ENCODE measurements around the gene CUL4A.
"Not testable (repeated sequence)": the region's sequence is repeated elsewhere in the genome, so short reads cannot be mapped to it uniquely, and the experiment has no call there.

The CUL4A gene

DNA sequence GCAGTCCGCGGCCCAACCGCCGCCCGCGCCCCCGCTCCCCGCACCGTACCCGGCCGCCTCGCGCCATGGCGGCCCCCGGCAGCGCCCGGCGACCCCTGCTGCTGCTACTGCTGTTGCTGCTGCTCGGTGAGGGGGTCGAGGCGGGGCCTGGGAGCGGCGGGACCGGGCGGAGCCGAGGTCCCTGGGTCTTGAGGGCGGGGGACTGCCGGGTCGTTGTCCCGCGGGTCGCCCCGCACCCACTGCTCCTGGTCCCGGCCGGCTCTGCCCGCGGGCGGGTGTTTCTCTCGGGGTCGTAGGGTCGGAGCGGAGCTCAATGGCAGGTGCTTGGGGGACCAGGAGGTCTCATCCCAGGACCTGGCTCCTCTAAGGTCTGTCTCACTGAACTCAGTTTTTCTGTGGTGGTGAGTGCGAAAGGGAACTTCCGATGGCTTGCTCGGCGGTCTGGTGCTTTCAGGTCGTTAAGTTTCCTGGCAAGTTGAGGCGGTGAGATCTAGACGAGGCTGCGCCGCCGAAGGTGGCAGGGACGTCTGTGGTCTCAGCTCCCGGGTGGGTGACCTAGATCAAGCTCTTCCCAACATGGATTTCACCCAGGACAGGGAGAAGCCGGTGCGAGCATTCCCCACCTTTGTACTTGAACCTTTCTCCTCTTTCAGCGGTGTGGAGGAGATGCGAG is 88.1 kb downstream of the CUL4A start:
- no peak for DNase-seq

DNA sequence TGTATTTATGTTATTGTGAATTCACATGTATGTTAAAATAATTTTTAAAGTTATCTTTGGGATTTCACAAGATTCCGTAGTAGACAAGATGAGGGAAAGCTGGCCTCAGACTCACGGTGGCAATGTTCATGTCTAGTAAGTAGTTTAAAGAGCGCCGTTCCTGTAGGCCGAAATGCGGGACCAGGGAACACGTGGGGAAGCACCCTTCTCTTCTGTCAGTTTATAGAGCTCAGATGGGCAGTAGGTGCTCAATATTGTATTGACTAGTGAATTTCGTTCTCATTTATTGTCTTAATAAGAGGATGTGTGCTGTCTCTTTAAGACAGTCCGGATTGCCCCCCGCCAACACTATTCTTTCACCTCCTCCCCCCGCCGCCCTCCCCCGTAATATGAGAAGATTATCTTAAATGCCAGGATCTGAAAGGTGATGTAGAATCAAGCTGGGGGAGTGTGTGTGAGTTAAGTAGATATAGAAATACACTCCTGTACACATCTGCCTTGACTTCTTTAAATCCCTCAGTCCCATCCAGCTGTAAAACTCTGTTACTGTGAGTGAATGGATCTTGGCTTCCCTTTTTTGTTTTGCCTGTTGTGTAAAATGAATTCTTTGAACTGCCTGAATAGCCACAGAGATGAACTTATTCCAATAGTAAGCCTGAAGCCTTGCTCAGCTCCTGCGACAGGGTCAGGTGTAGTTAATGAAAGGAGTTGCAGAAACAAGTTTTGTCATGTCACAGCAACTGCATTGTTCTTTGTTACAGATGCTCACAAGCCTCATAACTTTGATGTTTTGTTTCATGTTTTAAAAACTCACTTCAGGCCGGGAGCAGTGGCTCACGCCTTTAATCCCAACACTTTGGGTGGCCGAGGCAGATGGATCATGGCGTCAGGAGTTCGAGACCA is 88.9 kb downstream of the CUL4A start:
- DNase-seq, result no peak

DNA sequence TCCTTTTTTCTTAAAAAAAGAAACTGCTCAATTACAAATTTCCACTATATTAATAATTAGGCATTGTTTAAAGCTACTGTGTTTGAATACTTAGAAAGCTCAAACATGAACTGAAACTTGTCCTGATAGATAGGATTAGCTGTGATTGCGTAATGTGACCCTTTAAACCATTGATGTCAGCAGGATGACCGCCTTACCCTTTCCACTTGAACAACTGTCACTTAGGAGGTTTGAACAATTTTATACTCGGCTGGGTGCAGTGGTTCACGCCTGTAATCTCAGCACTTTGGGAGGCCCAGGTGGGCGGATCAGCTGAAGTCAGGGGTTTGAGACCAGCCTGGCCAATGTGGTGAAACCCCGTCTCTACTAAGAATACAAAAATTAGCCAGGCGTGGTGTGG is 90.5 kb downstream of the CUL4A start:
- DNase-seq, result no peak

DNA sequence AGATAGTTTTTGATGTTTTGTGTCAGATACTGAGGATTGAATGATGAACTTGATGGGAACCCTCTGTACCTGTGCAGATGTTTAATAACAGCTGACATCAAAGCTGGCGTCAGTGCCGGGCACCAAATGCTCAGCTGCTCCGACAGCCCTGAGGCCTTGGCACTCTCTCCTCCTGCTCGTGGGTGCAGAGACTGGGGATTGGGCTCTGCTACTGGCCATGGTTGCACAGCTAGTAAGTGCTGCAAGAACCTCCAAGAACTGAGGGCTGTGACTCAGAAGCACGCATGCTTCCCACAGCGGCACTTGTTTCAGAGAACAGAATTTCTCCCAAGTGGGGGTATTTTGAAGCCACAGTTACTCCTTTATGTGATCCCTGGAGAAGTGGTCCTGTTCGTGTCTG is 93.6 kb downstream of the CUL4A start:
- no peak for DNase-seq

DNA sequence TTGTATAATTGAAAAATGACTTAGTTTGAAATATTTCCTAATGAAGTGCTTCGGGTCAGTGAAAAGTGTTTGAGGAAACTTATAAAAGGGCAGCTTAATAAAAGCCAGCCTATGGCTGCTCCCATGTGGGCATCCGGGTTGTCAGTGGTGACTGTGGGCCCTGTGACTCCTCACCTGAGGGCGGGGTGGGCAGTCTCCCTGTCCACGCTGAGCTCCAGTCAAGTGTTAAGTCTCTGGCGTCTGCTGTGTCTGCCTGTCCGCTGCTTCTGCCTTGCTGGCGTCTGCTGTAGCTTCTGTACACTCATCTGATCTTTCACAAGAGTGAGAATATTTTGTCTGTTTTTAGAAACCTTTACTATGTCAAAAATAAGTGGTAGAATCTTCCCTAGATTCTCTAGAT is 94.7 kb downstream of the CUL4A start:
- DNase-seq, result no peak

DNA sequence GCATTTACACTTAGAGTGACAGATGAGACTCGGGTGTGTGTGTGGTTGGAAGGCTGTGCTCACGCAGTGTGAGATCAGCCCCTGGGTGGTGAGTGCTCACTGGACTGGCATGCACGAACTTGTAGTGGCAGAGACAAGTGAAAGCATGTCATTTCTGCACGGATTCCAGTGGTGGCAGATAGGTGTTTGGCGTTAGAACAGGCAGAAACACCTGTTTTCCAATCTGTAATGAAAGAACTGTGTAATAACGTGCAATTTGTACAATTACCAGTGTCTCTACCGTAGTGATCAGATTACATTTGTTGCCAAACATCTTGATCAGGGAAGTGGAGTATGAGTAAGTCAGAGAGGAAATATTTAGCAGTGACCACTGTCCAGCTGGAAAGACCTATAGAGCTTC is 95.8 kb downstream of the CUL4A start:
- no peak for DNase-seq

DNA sequence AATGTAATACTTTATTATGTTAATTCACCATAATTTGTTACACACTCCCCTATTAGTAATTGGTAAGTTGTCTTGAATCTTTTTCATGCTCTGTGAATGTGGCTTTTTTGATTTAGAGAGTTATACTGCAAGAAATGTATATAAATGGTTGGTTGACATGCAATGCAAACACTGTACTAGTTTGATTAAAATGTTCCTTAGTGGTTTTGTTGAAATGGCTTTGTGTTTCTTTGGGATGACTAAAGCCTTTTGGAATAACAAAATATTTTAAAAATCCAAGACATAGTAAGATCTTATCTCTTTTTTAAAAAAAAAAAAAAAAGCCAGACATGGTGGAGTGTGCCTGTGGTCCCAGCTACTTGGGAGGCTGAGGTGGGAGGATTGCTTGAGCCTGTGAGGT is 98.1 kb downstream of the CUL4A start:
- DNase-seq, result no peak

DNA sequence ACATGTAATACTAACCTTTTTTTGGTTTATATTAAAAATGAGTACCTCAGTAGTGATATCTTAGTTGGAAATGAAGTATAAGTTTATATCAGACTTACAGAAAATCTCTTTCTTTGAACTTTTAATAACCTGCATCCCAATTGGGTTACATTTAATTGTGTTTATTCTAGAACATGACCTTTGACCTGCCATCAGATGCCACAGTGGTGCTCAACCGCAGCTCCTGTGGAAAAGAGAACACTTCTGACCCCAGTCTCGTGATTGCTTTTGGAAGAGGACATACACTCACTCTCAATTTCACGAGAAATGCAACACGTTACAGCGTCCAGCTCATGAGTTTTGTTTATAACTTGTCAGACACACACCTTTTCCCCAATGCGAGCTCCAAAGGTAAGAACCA is 100.1 kb downstream of the CUL4A start:
- DNase-seq, result no peak

DNA sequence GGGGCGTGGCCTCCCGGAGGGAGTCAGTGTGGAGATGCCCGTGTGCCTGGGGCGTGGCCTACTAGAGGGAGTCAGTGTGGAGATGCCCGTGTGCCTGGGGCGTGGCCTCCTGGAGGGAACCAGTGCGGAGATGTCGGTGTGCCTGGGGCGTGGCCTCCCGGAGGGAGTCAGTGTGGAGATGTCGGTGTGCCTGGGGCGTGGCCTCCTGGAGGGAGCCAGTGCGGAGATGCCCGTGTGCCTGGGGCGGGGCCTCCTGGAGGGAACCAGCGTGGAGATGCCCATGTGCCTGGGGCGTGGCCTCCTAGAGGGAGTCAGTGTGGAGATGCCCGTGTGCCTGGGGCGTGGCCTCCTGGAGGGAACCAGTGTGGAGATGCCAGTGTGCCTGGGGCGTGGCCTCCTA is 104.7 kb downstream of the CUL4A start:
- DNase-seq, result not testable (repeated sequence)

DNA sequence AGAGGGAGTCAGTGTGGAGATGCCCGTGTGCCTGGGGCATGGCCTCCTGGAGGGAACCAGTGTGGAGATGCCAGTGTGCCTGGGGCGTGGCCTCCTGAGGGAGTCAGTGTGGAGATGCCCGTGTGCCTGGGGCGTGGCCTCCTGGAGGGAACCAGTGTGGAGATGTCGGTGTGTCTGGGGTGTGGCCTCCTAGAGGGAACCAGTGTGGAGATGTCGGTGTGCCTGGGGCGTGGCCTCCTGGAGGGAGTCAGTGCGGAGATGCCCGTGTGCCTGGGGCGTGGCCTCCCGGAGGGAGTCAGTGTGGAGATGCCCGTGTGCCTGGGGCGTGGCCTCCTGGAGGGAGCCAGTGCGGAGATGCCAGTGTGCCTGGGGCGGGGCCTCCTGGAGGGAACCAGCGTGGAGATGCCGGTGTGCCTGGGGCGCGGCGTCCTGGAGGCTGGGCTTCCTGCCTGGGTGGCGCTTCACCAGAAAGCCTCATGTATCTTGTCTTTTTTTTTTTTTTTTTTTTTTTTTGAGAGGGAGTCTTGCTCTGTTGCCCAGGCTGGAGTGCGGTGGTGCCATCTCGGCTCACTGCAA is 105.6 kb downstream of the CUL4A start:
- DNase-seq, result not testable (repeated sequence)

DNA sequence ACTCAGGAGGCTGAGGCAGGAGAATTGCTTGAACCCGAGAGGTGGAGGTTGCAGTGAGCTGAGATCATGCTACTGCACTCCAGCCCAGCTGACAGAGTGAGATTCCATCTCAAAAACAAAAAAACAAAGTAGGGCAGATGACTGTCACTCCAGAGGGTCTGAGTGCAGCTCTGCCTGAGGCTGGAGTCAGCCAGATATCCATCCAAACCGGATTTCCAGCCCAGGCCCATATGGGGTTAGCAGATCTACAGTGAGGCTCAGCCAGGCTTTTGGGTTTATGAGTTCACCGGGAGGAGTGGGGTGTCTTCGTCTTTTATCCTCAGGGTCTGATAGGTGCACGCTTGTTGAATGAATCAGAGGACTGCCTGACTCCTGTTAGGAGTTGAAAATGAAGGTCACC is 106.6 kb downstream of the CUL4A start:
- DNase-seq, result no peak
